ENCODE measurements around the gene CEMIP. TPM values are rescaled to one million over a fixed set of nuclear protein-coding genes. Genes with fewer than 3 reads are reported as not detected.

The CEMIP gene
- total and polyA plus RNA-seq, 10 of the 15 experiments (the other 5 are each of a cell fraction or from before 2014, with no cell fraction given): 0.01 to 0.44 (median 0.16) TPM; not detected in 6

DNA sequence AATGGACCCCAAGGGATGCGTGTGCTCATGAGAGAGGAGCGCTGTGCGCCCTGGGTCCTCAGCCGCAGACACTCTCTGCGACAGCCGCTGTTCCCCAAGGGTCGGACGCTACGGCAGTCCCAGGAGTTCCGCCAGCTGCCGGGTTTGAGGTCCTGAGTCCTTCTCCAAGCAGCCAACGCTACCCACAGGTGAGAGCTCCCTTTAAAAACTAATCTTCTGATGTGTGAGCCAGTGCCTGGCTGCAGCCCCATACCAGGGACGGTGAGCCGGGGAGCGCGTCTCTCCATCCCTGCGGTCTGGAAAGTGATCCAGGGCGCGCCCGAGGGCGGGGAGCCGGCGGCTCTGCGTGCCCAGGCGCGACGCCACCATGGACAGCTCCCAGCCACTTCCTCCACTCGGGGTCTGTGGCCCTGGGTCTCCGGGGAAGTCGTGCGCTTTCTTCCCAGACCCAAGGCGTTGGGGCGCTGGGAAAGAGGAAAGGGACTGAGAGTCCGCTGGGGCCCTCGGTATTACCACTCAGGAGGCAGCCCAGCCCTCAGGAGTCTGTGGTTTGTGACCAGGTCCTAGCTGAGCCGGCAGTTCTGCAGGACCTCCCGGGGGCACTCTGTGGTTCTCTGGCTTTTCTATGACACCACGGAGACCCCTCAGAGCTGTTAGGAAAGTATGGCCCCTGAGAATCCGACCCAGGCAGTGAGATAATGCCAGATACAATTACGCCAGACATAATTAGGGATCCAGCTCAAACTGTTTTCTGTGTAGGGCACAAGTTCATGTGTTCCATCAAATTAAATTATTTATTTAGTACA is 1.4 kb downstream of the CEMIP start:
- ChIA-PET POLR2A (no interaction called here), SMC1A (ENCODE audit: uncharacterized antibody, unreplicated experiment) (no interaction called here), RAD21 (ENCODE audit: unreplicated experiment) (interaction anchor here (0.5 to 1.9 kb wide), 5 partner anchors 17 to 485 kb away, joined by 3 to 10 read pairs (median 3); no protein-coding TSS in a partner anchor), CTCF (interaction anchor here (0.7 to 7.4 kb wide), 3 partner anchors 85 to 323 kb away, joined by 3 to 130 read pairs (median 10); no protein-coding TSS in a partner anchor)
- no peak overlapping the region for H3K4me3 ChIP-seq
- ATAC-seq (no peak), FAIRE-seq (no peak), DNase-seq (ENCODE audit: low read depth, low spot score) (no peak)
- no peaks in the 10 kb centered on the region for H4K20me1 ChIP-seq (ENCODE audit: control insufficient read depth, insufficient read depth)
- no peaks in the 10 kb centered on the region for H3K4me1 ChIP-seq (ENCODE audit: control insufficient read depth, insufficient read depth, low read length)
- no peaks in the 10 kb centered on the region for H3K9me3 ChIP-seq (replicated peaks; ENCODE audit: control insufficient read depth, insufficient read depth, low read length)
- no peak overlapping the region for H2AFZ ChIP-seq (ENCODE audit: control insufficient read depth, low read depth, low read length)
- H3K79me2 ChIP-seq (ENCODE audit: control insufficient read depth, insufficient read depth, low read length): no peaks in the 10 kb centered on the region
- H3K36me3 ChIP-seq (ENCODE audit: control insufficient read depth in 2 of 2, insufficient read depth in 2 of 2, low read length in 1 of 2): no peaks in the 10 kb centered on the region
- intact Hi-C loops (cut with micrococcal nuclease; ENCODE audit: unreplicated experiment): no loop called here
- no TSS peak for BruUV-seq (replicated peaks)
- H3K27ac ChIP-seq (ENCODE audit: control insufficient read depth, insufficient read depth): no peak overlapping the region
- 13% methylated on average over 27 of the region's 40 CpGs for WGBS (ENCODE audit: insufficient coverage, insufficient replicate concordance, low lambda C conversion rate, missing lambda C conversion rate)
- H3K9ac ChIP-seq (ENCODE audit: control insufficient read depth, insufficient read depth, low read length): no peak overlapping the region
- in situ Hi-C loops (cut with MboI): no loop called here
- H3K4me2 ChIP-seq (ENCODE audit: control insufficient read depth, insufficient read depth): no peak overlapping the region
- TF ChIP-seq ZZZ3 (IDR thresholded peaks at IDR 0.05; ENCODE audit: control insufficient read depth, insufficient read length, low read depth): no peak
- no peak for TF ChIP-seq KLF5 (IDR thresholded peaks at IDR 0.05; ENCODE audit: partially characterized antibody)
- no peak for TF ChIP-seq BACH1 (IDR thresholded peaks at IDR 0.05; ENCODE audit: borderline replicate concordance)
- TF ChIP-seq IRF4 (IDR thresholded peaks at IDR 0.05; ENCODE audit: low read depth, low read length): no peak
- TF ChIP-seq MEF2A (IDR thresholded peaks at IDR 0.05; ENCODE audit: insufficient read depth, low read depth, low read length): no peak
- no peak for TF ChIP-seq SMAD1 (IDR thresholded peaks at IDR 0.05; ENCODE audit: low read depth, partially characterized antibody)
- no peak for TF ChIP-seq STAT3 (IDR thresholded peaks at IDR 0.05; ENCODE audit: low read depth, low read length)
- TF ChIP-seq, protein P1, sequence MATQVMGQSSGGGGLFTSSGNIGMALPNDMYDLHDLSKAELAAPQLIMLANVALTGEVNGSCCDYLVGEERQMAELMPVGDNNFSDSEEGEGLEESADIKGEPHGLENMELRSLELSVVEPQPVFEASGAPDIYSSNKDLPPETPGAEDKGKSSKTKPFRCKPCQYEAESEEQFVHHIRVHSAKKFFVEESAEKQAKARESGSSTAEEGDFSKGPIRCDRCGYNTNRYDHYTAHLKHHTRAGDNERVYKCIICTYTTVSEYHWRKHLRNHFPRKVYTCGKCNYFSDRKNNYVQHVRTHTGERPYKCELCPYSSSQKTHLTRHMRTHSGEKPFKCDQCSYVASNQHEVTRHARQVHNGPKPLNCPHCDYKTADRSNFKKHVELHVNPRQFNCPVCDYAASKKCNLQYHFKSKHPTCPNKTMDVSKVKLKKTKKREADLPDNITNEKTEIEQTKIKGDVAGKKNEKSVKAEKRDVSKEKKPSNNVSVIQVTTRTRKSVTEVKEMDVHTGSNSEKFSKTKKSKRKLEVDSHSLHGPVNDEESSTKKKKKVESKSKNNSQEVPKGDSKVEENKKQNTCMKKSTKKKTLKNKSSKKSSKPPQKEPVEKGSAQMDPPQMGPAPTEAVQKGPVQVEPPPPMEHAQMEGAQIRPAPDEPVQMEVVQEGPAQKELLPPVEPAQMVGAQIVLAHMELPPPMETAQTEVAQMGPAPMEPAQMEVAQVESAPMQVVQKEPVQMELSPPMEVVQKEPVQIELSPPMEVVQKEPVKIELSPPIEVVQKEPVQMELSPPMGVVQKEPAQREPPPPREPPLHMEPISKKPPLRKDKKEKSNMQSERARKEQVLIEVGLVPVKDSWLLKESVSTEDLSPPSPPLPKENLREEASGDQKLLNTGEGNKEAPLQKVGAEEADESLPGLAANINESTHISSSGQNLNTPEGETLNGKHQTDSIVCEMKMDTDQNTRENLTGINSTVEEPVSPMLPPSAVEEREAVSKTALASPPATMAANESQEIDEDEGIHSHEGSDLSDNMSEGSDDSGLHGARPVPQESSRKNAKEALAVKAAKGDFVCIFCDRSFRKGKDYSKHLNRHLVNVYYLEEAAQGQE (IDR thresholded peaks at IDR 0.05; ENCODE audit: low read depth, low read length): peak; percentile 84
- TF ChIP-seq SMC3 (IDR thresholded peaks at IDR 0.05; ENCODE audit: borderline replicate concordance, low read length): no peak
- H3K27me3 ChIP-seq (replicated peaks in 1 of 2; ENCODE audit: control insufficient read depth in 2 of 2, insufficient read depth in 2 of 2, low read length in 1 of 2): peaks cover 18 to 20% of the 10 kb centered on the region in 2 experiments

Data from GM12878 (cell line).